NCI-H187 (cell line): Measurements from ENCODE around the gene SLC3A2.
"Not testable (repeated sequence)": the region's sequence is repeated elsewhere in the genome, so short reads cannot be mapped to it uniquely, and the experiment has no call there.

ENCODE experiments used
- DNase-seq, 2 experiments: peaks; one replicate each; lab custom pipeline; 2025; lab: John Stamatoyannopoulos, UW

Gene SLC3A2

GRCh38 chr11:62930666-62931065 lies 50.0 kb downstream of the SLC3A2 start:
- no peak for DNase-seq

GRCh38 chr11:62931499-62932278 lies 51.0 kb downstream of the SLC3A2 start:
- DNase-seq = no peak

GRCh38 chr11:62933285-62933684 lies 52.6 kb downstream of the SLC3A2 start:
- no peak for DNase-seq

GRCh38 chr11:62933750-62934495 lies 53.2 kb downstream of the SLC3A2 start:
- DNase-seq = no peak

- DNase-seq = no peak
Observed at GRCh38 chr11:62934496-62934785, 53.7 kb downstream of the SLC3A2 start.

- DNase-seq = not testable (repeated sequence)
Observed at GRCh38 chr11:62937528-62937927, 56.8 kb downstream of the SLC3A2 start.
